Amygdala (tissue), 56 donors: Measurements from ENCODE around the gene ANXA11.

Experiments
- DNase-seq, 56 donors: peaks; one replicate each; lab custom pipeline; 2025; lab: John Stamatoyannopoulos, UW

ANXA11 gene

GRCh38 chr10:80191589-80192270 lies 13.6 kb downstream of the ANXA11 start:
- no peak for DNase-seq

GRCh38 chr10:80188713-80189112 lies 16.6 kb downstream of the ANXA11 start:
- no peak for DNase-seq

- DNase-seq = peak in 1 of 56 donors; percentile 30
These were observed 17.6 kb downstream of the ANXA11 start for GRCh38 chr10:80187465-80188409.

- no peak for DNase-seq
These were observed 18.3 kb downstream of the ANXA11 start for GRCh38 chr10:80187060-80187459.

- no peak for DNase-seq
These were observed 18.8 kb downstream of the ANXA11 start for GRCh38 chr10:80186364-80187012.

GRCh38 chr10:80185578-80186299 lies 19.6 kb downstream of the ANXA11 start:
- DNase-seq = no peak

GRCh38 chr10:80184291-80184690 lies 21.0 kb downstream of the ANXA11 start:
- DNase-seq = no peak

- DNase-seq = no peak
These were observed 21.9 kb downstream of the ANXA11 start for GRCh38 chr10:80183436-80183835.

GRCh38 chr10:80182986-80183385 lies 22.4 kb downstream of the ANXA11 start:
- DNase-seq = no peak

- DNase-seq = no peak
These were observed 27.3 kb downstream of the ANXA11 start for GRCh38 chr10:80177781-80178636.

- DNase-seq = no peak
These were observed 28.8 kb downstream of the ANXA11 start for GRCh38 chr10:80176526-80176925.

GRCh38 chr10:80174641-80175395 lies 30.5 kb downstream of the ANXA11 start:
- DNase-seq = no peak

- no peak for DNase-seq
These were observed 31.9 kb downstream of the ANXA11 start for GRCh38 chr10:80173466-80173865.

- no peak for DNase-seq
These were observed 32.4 kb downstream of the ANXA11 start for GRCh38 chr10:80172896-80173295.

- no peak for DNase-seq
These were observed 34.1 kb downstream of the ANXA11 start for GRCh38 chr10:80171248-80171660.

GRCh38 chr10:80170641-80171040 lies 34.7 kb downstream of the ANXA11 start:
- no peak for DNase-seq

- DNase-seq = no peak
These were observed 35.3 kb downstream of the ANXA11 start for GRCh38 chr10:80170026-80170425.

GRCh38 chr10:80168679-80169380 lies 36.5 kb downstream of the ANXA11 start:
- DNase-seq = no peak
